ENCODE results near the gene GRN. TPM values are rescaled to one million over a fixed set of nuclear protein-coding genes. Genes with fewer than 3 reads are reported as not detected.
"Not testable (repeated sequence)": the region's sequence is repeated elsewhere in the genome, so short reads cannot be mapped to it uniquely, and the experiment has no call there.

GRN gene
- total and polyA plus RNA-seq, 4 experiments from 2014 or later: 45.9 to 69.2 (median 49.8) TPM

DNA sequence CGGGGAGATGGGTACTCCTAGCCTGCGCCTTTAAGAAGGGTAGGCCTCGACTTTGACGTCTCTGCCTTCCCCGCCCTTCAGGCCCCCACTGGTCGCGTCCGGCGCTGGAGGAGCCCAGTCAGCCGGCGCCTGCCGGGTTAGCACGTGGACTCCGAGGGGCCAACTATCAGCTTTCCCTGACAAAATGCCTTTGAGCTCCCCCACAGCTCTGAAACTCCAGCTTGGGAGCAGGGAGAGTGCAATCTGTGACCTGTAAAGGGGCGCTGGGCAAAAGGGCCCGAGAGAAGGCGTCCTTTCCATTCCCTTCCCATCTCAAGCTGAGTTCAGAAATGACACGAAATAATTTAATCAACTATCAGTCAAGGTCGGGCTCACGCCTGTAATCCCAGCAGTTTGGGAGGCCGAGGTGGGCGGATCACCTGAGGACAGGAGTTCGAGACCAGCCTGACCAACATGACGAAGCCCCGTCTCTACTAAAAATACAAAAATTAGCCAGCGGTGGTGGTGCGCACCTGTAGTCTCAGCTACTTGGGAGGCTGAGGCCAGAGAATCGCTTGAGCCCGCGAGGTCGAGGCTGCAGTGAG, 18.1 kb upstream of the GRN start:
- no peaks in the 10 kb centered on the region for H3K27me3 Mint-ChIP-seq
- peaks cover 0 to 15% of the 10 kb centered on the region in 2 donors for H3K36me3 Mint-ChIP-seq
- ChIA-PET POLR2A (ENCODE audit: partially characterized antibody) (interaction anchor here (0.6 to 8.0 kb wide), 23 partner anchors 9 to 257 kb away, joined by 3 to 209 read pairs (median 5); partner anchors contain the start of genes ATXN7L3, G6PC3, GPATCH8 and GRN), CTCF (ENCODE audit: partially characterized antibody) (interaction anchor here (0.7 to 5.3 kb wide), 9 partner anchors 18 to 204 kb away, joined by 3 to 45 read pairs (median 5); partner anchors contain the start of genes GRN and HDAC5)
- peaks cover 12 to 43% (median 28%) of the 10 kb centered on the region in 4 donors for H3K4me1 Mint-ChIP-seq
- peaks cover 13% of the 10 kb centered on the region for H3K4me1 ChIP-seq (ENCODE audit: insufficient read depth, low read length)
- DNase-seq: peak; percentile 92 to 96 (median 95)
- no peaks in the 10 kb centered on the region for H3K9me3 ChIP-seq (ENCODE audit: control insufficient read depth in 1 of 2, low read length in 2 of 2)
- peak overlapping the region; percentile 67 to 92 (median 80) for H3K4me3 Mint-ChIP-seq
- H3K9me3 Mint-ChIP-seq: no peaks in the 10 kb centered on the region
- intact Hi-C loops (cut with micrococcal nuclease): loop anchor here (1.0 kb wide), 2 partner anchors 109 to 186 kb away; partner anchors contain the start of gene HROB
- peak overlapping the region; percentile 46 for H3K27ac ChIP-seq (ENCODE audit: low read depth, low read length)
- H3K36me3 ChIP-seq (ENCODE audit: insufficient read depth, low read length): no peaks in the 10 kb centered on the region
- H3K27ac Mint-ChIP-seq: peak overlapping the region; percentile 83 to 99 (median 91)
- H3K4me3 ChIP-seq (ENCODE audit: low read length in 2 of 2): no peak overlapping the region
- no peaks in the 10 kb centered on the region for H3K27me3 ChIP-seq (ENCODE audit: insufficient read depth, low read length)

DNA sequence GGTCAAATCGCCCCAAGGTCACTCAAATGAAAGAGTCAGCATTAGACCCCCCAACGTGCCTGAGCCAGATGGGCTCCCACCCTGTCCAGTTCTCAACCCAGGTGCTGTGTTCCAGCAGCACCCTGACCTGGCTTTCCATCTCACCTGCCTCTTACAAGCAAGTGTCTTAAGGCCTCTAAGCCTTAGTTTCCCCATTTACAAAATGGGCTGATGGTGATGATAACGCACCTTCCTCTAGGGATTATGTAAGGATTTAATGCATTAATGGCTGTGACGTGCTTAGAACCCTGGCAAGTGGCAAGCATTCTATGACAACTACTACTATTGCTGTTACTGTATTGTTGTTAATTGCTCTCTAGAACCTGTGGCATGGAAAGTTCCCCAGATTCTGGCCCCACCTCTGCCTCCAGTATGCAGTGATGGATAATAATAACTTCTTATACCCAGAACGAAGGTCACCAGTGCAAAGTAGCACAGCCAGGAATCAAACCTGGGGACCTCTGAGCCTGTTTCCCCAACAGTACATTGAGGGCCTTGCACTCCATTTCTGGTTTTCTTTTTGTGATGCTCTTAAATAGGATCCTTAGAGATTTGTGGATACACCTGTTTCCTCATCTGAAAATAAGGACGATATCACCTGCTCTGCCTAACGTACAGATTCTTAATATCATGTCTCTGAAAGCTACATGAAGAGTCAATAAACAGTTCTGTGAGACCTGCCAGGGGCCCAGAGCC, 17.2 kb upstream of the GRN start:
- H3K4me1 ChIP-seq (ENCODE audit: insufficient read depth, low read length): peaks cover 13% of the 10 kb centered on the region
- peak overlapping the region in 7 of 8 donors; percentile 24 to 66 (median 46) for H3K4me3 Mint-ChIP-seq
- H3K9me3 ChIP-seq (ENCODE audit: control insufficient read depth in 1 of 2, low read length in 2 of 2): no peaks in the 10 kb centered on the region
- no peaks in the 10 kb centered on the region for H3K27me3 ChIP-seq (ENCODE audit: insufficient read depth, low read length)
- H3K27me3 Mint-ChIP-seq: no peaks in the 10 kb centered on the region
- H3K27ac ChIP-seq (ENCODE audit: low read depth, low read length): no peak overlapping the region
- intact Hi-C loops (cut with micrococcal nuclease): no loop called here
- ChIA-PET POLR2A (ENCODE audit: partially characterized antibody) (interaction anchor here (0.6 to 8.0 kb wide), 10 partner anchors 19 to 126 kb away, joined by 3 to 209 read pairs (median 9); partner anchors contain the start of genes RUNDC3A and UBTF), CTCF (ENCODE audit: partially characterized antibody) (interaction anchor here (0.6 to 6.2 kb wide), 8 partner anchors 18 to 142 kb away, joined by 3 to 107 read pairs (median 4); partner anchors contain the start of genes GRN and TMUB2)
- peaks cover 0 to 11% of the 10 kb centered on the region in 2 donors for H3K36me3 Mint-ChIP-seq
- H3K36me3 ChIP-seq (ENCODE audit: insufficient read depth, low read length): no peaks in the 10 kb centered on the region
- DNase-seq: no peak
- H3K9me3 Mint-ChIP-seq: no peaks in the 10 kb centered on the region
- peak overlapping the region; percentile 53 to 82 (median 64) for H3K27ac Mint-ChIP-seq
- peaks cover 10 to 43% (median 25%) of the 10 kb centered on the region in 4 donors for H3K4me1 Mint-ChIP-seq
- no peak overlapping the region for H3K4me3 ChIP-seq (ENCODE audit: low read length in 2 of 2)

DNA sequence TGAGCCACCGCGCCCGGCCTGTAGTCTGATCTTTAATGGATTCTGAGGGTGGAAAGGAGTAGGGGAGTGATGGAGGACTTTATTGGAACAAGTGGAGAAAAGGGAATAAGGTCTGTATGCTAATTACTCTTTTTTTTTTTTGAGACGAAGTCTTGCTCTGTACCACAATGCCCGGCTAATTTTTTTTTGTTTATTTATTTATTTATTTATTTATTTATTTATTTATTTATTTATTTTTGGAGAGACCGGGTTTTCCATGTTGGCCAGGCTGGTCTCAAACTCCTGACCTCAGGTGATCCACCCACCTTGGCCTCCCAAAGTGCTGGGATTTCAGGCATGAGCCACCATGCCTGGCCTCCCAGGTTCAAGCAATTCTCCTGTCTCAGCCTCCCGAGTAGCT, 15.6 kb upstream of the GRN start:
- ChIA-PET POLR2A (ENCODE audit: partially characterized antibody) (interaction anchor here (2.4 kb wide), 1 partner anchor 109 kb away, joined by 8 read pairs; the partner anchor contains the start of gene UBTF), CTCF (ENCODE audit: partially characterized antibody) (interaction anchor here (1.1 to 7.4 kb wide), 10 partner anchors 8 to 125 kb away, joined by 3 to 107 read pairs (median 10); partner anchors contain the start of genes GRN and RUNDC3A)
- H3K4me3 Mint-ChIP-seq; H3K27me3 ChIP-seq (ENCODE audit: insufficient read depth, low read length); DNase-seq; H3K27ac ChIP-seq (ENCODE audit: low read depth, low read length); H3K4me1 ChIP-seq (ENCODE audit: insufficient read depth, low read length); H3K27me3 Mint-ChIP-seq; intact Hi-C loops (cut with micrococcal nuclease); H3K4me3 ChIP-seq (ENCODE audit: low read length in 2 of 2); H3K9me3 ChIP-seq (ENCODE audit: control insufficient read depth in 1 of 2, low read length in 2 of 2); H3K36me3 ChIP-seq (ENCODE audit: insufficient read depth, low read length); H3K9me3 Mint-ChIP-seq: not testable (repeated sequence)
- Mint-ChIP-seq H3K27ac (peak overlapping the region in 1 of 7 donors; percentile 76), H3K4me1 (peaks cover 10 to 35% (median 17%) of the 10 kb centered on the region in 4 donors), H3K36me3 (peaks cover 0 to 11% of the 10 kb centered on the region in 2 donors)

DNA sequence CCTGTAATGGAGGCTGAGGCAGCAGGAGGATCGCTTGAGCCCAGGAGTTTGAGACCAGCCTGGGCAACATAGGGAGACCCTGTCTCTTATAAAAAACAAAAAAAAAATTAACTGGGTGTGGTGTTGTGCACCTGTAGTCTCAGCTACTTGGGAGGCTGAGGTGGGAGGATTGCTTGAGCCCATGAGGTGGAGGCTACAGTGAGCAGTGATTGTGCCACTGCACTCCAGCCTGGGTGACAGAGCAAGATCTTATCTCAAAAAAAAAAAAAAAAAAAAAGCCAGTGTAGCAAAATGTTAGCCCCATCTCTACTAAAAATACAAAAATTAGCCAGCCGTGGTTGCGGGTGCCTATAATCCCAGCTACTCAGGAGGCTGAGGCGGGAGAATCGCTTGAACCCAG, 14.8 kb upstream of the GRN start:
- POLR2A ChIA-PET (ENCODE audit: partially characterized antibody): interaction anchor here (0.7 to 2.4 kb wide), 12 partner anchors 15 to 207 kb away, joined by 3 to 17 read pairs (median 4); partner anchors contain the start of genes HDAC5, TMUB2 and UBTF
- not testable (repeated sequence) for DNase-seq; H3K4me3 ChIP-seq (ENCODE audit: low read length in 2 of 2); H3K36me3 ChIP-seq (ENCODE audit: insufficient read depth, low read length); H3K27me3 ChIP-seq (ENCODE audit: insufficient read depth, low read length); H3K36me3 Mint-ChIP-seq; H3K4me3 Mint-ChIP-seq; H3K27me3 Mint-ChIP-seq; H3K4me1 ChIP-seq (ENCODE audit: insufficient read depth, low read length); H3K9me3 Mint-ChIP-seq; H3K27ac ChIP-seq (ENCODE audit: low read depth, low read length); H3K27ac Mint-ChIP-seq; H3K9me3 ChIP-seq (ENCODE audit: control insufficient read depth in 1 of 2, low read length in 2 of 2)
- peaks cover 10 to 32% (median 17%) of the 10 kb centered on the region in 4 donors for H3K4me1 Mint-ChIP-seq
- intact Hi-C loops (cut with micrococcal nuclease): loop anchor here (2.0 kb wide), 1 partner anchor 15 kb away; the partner anchor contains the start of gene GRN
- CTCF ChIA-PET (ENCODE audit: partially characterized antibody): interaction anchor here (0.7 to 7.4 kb wide), 29 partner anchors 9 to 386 kb away, joined by 3 to 107 read pairs (median 5); partner anchors contain the start of genes FAM171A2, GRN, HDAC5 and HROB

DNA sequence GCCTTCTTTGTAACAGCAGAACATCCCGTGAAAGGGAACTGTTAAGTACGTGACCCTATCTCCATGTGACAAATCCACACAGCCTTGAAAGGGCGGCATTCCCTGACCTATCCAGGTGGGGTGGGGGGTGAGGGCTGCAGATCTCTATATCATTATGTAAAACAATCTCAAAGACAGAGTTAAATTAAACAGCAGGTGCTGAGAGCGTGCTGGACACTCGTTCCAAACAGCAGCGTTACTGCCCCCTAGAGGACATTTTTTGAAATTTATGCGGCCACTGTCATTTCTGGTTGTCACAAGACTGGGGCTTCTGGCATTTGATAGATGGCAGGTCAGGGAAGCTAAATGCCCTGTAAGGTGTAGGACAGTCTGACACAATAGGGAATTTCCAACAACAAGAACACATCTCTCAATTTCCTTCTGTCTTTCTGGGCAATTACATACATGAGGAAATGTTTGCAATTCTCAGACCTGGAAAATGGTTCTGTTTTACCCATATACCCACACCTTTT, 13.8 kb upstream of the GRN start:
- intact Hi-C loops (cut with micrococcal nuclease): loop anchor here (1.0 to 2.0 kb wide), 3 partner anchors 13 to 190 kb away; partner anchors contain the start of genes GRN and HROB
- peaks cover 4% of the 10 kb centered on the region for H3K4me1 ChIP-seq (ENCODE audit: insufficient read depth, low read length)
- no peaks in the 10 kb centered on the region for H3K36me3 ChIP-seq (ENCODE audit: insufficient read depth, low read length)
- peak overlapping the region in 1 of 8 donors; percentile 39 for H3K4me3 Mint-ChIP-seq
- DNase-seq: peak; percentile 69 to 79 (median 74)
- no peak overlapping the region for H3K4me3 ChIP-seq (ENCODE audit: low read length in 2 of 2)
- H3K9me3 ChIP-seq (ENCODE audit: control insufficient read depth in 1 of 2, low read length in 2 of 2): no peaks in the 10 kb centered on the region
- ChIA-PET CTCF (ENCODE audit: partially characterized antibody) (interaction anchor here (0.7 to 7.4 kb wide), 30 partner anchors 10 to 387 kb away, joined by 3 to 107 read pairs (median 5); partner anchors contain the start of genes FAM171A2, GRN, HDAC5 and HROB), POLR2A (ENCODE audit: partially characterized antibody) (interaction anchor here (0.7 to 2.0 kb wide), 10 partner anchors 16 to 208 kb away, joined by 3 to 17 read pairs (median 4); partner anchors contain the start of genes HDAC5, TMUB2 and UBTF)
- H3K36me3 Mint-ChIP-seq: peaks cover 0 to 2% of the 10 kb centered on the region in 2 donors
- H3K27ac Mint-ChIP-seq: peak overlapping the region in 3 of 7 donors; percentile 25 to 77 (median 70)
- H3K27me3 Mint-ChIP-seq: no peaks in the 10 kb centered on the region
- peaks cover 10 to 23% (median 14%) of the 10 kb centered on the region in 4 donors for H3K4me1 Mint-ChIP-seq
- no peaks in the 10 kb centered on the region for H3K9me3 Mint-ChIP-seq
- no peaks in the 10 kb centered on the region for H3K27me3 ChIP-seq (ENCODE audit: insufficient read depth, low read length)
- H3K27ac ChIP-seq (ENCODE audit: low read depth, low read length): no peak overlapping the region

DNA sequence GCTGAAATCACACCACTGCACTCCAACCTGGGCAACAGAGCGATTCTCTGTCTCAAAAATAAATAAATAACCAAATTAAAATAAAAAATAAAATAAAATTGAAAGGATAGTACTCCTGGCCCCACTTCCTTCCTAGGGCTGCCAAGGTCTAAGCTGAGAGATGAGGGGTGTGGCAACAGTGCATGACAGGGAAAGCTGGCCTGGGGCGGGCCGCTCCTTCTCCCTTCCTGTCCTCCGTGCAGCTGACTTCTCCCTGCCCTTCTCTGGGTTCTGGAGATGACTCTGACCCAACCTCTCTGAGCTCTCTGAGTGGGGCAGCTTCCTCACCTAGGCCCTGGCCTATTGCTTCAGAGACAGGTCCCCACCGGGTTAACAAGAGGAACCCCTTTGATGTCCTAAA, 11.7 kb upstream of the GRN start:
- Histone ChIP-seq H3K27ac (ENCODE audit: low read depth, low read length) (no peak overlapping the region), H3K27me3 (ENCODE audit: insufficient read depth, low read length) (no peaks in the 10 kb centered on the region), H3K4me1 (ENCODE audit: insufficient read depth, low read length) (no peaks in the 10 kb centered on the region), H3K9me3 (ENCODE audit: control insufficient read depth in 1 of 2, low read length in 2 of 2) (no peaks in the 10 kb centered on the region), H3K36me3 (ENCODE audit: insufficient read depth, low read length) (no peaks in the 10 kb centered on the region), H3K4me3 (ENCODE audit: low read length in 2 of 2) (no peak overlapping the region)
- no peak overlapping the region for H3K27ac Mint-ChIP-seq
- H3K4me3 Mint-ChIP-seq: no peak overlapping the region
- ChIA-PET POLR2A (ENCODE audit: partially characterized antibody) (interaction anchor here (0.8 to 1.5 kb wide), 2 partner anchors 8 to 123 kb away, joined by 3 to 4 read pairs; no protein-coding TSS in a partner anchor), CTCF (ENCODE audit: partially characterized antibody) (interaction anchor here (0.6 to 7.4 kb wide), 6 partner anchors 12 to 129 kb away, joined by 3 to 107 read pairs (median 4); partner anchors contain the start of gene GRN)
- intact Hi-C loops (cut with micrococcal nuclease): no loop called here
- H3K9me3 Mint-ChIP-seq: no peaks in the 10 kb centered on the region
- H3K4me1 Mint-ChIP-seq: peaks cover 5 to 7% (median 6%) of the 10 kb centered on the region in 4 donors
- H3K27me3 Mint-ChIP-seq: peaks cover 3 to 5% of the 10 kb centered on the region in 2 donors
- no peaks in the 10 kb centered on the region for H3K36me3 Mint-ChIP-seq
- no peak for DNase-seq

Measured in CD4-positive, alpha-beta memory T cell (primary cell).